ENCODE results near the gene ASCL5.
A peak's percentile ranks its signal among the peaks of the same experiment; 100 is the strongest.
"Not testable (repeated sequence)": the region's sequence is repeated elsewhere in the genome, so short reads cannot be mapped to it uniquely, and the experiment has no call there.

Gene ASCL5

DNA sequence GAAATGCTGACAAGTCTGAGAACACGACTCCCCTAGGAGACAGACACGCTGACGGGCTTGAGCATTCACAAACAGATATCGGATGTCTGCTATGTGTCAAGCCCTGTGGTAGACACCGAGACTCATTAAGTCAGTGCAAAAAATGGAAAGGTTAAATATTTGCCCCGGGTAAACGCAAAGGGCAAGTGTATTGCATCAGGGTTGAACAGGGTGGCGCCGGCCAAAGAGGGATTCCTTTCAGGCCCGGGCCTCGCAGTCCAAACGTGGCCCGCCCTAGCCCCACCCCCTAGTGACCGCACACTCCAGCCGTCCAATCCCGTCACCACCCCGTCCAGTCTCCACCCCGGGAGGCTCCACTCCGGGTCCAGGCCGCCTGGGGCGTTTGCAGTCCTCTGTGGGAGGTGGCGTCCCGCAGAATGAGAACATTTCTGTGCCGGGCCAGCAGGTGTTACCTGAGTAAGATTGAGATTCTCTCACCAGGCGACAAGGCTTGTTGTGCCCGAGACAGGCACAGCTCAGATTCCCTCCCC lies 43.6 kb upstream of the ASCL5 start:
- TF ChIP-seq, protein P1, sequence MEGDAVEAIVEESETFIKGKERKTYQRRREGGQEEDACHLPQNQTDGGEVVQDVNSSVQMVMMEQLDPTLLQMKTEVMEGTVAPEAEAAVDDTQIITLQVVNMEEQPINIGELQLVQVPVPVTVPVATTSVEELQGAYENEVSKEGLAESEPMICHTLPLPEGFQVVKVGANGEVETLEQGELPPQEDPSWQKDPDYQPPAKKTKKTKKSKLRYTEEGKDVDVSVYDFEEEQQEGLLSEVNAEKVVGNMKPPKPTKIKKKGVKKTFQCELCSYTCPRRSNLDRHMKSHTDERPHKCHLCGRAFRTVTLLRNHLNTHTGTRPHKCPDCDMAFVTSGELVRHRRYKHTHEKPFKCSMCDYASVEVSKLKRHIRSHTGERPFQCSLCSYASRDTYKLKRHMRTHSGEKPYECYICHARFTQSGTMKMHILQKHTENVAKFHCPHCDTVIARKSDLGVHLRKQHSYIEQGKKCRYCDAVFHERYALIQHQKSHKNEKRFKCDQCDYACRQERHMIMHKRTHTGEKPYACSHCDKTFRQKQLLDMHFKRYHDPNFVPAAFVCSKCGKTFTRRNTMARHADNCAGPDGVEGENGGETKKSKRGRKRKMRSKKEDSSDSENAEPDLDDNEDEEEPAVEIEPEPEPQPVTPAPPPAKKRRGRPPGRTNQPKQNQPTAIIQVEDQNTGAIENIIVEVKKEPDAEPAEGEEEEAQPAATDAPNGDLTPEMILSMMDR (IDR thresholded peaks at IDR 0.05), result no peak
- Histone ChIP-seq H3K4me3 (peak overlapping the region; percentile 99), H3K27ac (peak overlapping the region; percentile 90 to 96)
- DNase-seq (ENCODE audit: low spot score), result peak; percentile 97

DNA sequence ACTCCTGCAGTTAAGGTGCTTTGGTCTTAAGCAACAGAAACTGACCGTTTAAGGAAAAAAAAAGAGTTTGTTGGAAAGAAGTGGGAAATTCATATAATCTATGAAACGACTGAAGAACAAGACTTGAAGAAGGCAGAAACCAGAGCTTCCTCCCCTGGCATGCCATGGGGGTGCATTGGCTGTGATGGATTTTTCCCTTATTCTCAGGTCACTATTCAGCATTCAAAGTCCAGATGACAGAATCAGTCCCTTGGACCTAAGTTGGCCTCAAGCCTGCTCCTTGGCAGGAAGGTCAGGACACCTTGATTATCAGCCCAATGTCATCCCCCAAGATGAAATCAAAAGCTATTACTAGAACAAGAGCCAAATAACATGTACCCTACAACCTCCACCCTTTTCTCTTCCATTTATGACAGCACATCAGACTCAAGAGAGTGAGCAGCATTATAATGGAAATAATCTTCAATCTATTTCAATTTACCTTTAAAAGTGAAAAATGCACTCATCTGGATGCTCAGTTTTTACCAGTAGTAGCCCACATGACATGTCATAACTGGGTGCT lies 43.1 kb upstream of the ASCL5 start:
- TF ChIP-seq, protein P1 (IDR thresholded peaks at IDR 0.05), result no peak
- Histone ChIP-seq H3K4me3 (peak overlapping the region; percentile 99), H3K27ac (peak overlapping the region; percentile 90 to 96)
- peak; percentile 50 for DNase-seq (ENCODE audit: low spot score)

DNA sequence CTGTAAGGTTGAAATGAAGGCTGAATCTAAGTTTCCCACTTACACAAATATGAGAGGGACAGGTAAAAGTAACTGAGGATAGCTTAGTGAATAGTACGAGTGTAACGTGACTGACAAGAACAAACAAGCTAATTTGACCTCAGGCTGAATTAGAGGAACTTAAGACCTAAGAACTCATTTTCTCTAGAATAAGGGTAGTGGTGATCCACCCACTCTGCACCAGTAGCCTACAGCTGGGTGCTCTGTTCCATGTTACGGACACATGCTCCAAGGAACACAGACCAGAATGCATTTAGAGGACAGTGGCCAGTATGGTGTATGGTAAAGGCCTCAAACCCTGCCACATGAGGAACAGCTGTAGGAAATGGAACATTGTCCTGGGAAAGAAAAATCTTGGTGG lies 42.2 kb upstream of the ASCL5 start:
- H3K4me3 ChIP-seq, result no peak overlapping the region
- H3K27ac ChIP-seq, result no peak overlapping the region
- DNase-seq (ENCODE audit: low spot score), result peak; percentile 14
- TF ChIP-seq, protein P1 (IDR thresholded peaks at IDR 0.05), result no peak

DNA sequence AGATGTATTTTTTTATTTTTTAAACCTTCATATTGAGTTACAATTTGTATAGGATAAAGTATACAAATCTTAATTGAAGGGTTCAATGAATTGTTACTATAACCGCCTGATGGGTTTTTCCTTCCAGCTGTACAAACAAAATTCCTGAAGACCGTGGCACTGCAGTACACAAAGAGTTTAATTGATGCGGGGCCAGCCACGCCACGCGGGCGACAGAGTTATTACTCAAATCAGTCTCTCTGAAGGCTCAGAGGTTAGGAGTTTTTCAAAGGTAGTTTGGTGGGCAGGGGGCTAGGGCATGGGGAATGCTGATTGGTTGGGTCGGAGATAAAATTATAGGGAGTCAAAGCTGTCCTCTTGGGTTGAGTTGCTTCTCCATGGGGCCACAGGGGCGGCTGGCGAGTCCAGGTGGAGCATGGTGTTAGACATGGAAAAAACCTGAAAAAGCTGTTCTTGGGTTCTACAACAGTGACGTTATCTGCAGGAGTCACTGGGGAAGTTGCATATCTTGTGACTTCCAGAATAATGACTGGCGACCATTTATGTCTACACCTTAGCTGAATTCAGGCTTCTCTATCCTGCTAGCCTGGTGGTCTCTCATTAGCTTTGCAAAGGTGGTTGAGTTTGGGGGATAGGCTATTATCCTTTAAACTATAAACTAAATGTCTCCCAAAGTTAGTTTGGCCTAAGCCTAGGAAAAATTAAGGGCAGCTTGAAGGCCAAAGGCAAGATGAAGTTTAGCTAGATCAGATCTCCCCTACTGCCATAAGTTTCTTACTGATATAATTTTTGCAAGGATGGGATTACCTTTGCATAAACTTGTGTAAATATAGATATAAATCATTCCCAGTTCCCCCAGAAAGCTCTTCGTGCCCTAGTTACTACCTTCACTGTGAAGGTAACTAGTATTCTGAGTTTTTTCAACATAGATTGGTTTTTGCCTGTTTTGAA lies 40.3 kb upstream of the ASCL5 start:
- H3K4me3 ChIP-seq, result no peak overlapping the region
- DNase-seq (ENCODE audit: low spot score), result peak; percentile 50
- TF ChIP-seq, protein P1 (IDR thresholded peaks at IDR 0.05), result no peak
- no peak overlapping the region for H3K27ac ChIP-seq

DNA sequence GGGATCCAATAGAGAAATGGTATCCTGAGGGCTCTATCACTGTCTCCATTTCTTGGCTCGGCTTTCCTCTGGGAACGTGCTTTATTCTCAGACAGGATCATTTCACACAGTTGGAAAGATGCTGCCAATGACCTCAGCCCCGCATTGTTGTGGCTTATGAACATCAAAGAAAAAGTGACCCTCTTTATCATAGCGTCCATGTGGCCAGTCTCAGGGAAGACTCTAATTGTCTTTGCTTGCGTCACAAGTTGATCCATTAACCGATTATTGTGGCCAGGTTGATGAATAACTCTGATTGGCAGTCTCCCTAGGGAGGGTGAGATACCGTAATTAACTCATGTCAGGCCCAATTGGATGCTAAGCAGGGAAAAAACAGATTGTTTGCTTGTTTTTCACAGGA lies 37.7 kb upstream of the ASCL5 start:
- TF ChIP-seq, protein P1 (IDR thresholded peaks at IDR 0.05), result no peak
- DNase-seq (ENCODE audit: low spot score), result peak; percentile 14
- H3K27ac ChIP-seq, result no peak overlapping the region
- no peak overlapping the region for H3K4me3 ChIP-seq

DNA sequence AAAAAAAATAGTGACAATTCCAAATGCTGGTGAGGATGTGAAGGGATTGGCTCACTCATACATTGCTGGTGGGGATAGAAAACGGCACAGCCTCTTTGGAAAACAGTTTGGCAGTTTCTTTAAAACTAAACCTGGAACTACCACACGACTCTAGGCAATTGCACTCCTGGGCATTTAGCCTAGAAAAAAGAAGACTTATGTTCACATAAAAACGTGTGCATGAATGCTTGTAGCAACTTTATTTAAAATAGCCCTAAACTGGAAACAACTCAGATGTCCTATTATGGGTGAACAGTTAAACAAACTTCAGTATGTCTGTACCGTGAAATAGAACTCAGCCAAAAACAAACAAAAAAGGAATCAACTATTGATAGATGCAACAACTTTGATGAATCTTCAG lies 36.7 kb upstream of the ASCL5 start:
- peak; percentile 1 for DNase-seq (ENCODE audit: low spot score)
- TF ChIP-seq, protein P1 (IDR thresholded peaks at IDR 0.05), result no peak
- Histone ChIP-seq H3K27ac (no peak overlapping the region), H3K4me3 (no peak overlapping the region)

DNA sequence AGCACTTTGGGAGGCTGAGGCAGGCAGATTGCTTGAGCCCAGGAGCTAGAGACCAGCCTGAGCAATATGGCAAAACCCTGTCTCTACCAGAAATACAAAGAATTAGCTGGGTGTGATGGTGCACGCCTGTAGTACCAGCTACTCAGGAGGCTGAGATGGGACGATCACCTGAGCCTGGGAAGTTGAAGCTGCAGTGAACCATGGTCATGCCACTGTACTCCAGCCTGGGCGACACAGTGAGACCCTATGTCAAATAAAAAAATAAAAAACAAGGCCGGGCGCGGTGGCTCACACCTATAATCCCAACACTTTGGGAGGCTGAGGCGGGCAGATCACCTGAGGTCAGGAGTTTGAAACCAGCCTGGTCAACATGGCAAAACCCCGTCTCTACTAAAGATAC lies 36.1 kb upstream of the ASCL5 start:
- not testable (repeated sequence) for H3K4me3 ChIP-seq, H3K27ac ChIP-seq
- peak; percentile 24 for DNase-seq (ENCODE audit: low spot score)

Data from coronary artery (tissue), 2 donors.